Heart right ventricle (tissue), 16 donors: ENCODE results near the gene LIPA. TPM values are rescaled to one million over a fixed set of nuclear protein-coding genes. Genes with fewer than 3 reads are reported as not detected.
A peak's percentile ranks its signal among the peaks of the same experiment; 100 is the strongest.

Experiments
- ATAC-seq, 8 donors: fragments of 200-7000 bp; cut with Tn5 transposase; one replicate each; pipeline ENCODE4 v1.9.1; 2020; ENCODE audit warnings: mild to moderate bottlenecking in 8 of 8, moderate library complexity in 8 of 8, moderate number of reproducible peaks in 1 of 8
- DNase-seq, 2 donors: peaks; one replicate each; pipeline ENCODE4 v3.0.0-alpha.2; 2020
- H3K27ac ChIP-seq, 10 donors: fragments of 200-600 bp; sonication (generic) in 2 of 10; one replicate each; pipeline versions ENCODE4 v1.5.0 to v1.8.0; 2020 to 2022; ENCODE audit warnings: mild to moderate bottlenecking in 3 of 10
- H3K27me3 ChIP-seq, 7 donors: fragments of 200-600 bp; one replicate each; pipeline ENCODE4 v1.8.0; 2021 to 2022; ENCODE audit warnings: mild to moderate bottlenecking in 2 of 7
- H3K36me3 ChIP-seq, 9 donors: fragments of 200-600 bp; sonication (generic) in 1 of 9; one replicate each; pipeline versions ENCODE4 v1.5.0 to v1.8.0; 2020 to 2022; ENCODE audit warnings: mild to moderate bottlenecking in 2 of 9
- H3K4me1 ChIP-seq, 9 donors: fragments of 200-600 bp; sonication (generic) in 1 of 9; one replicate each; pipeline versions ENCODE4 v1.5.0 to v1.8.0; 2020 to 2022; ENCODE audit warnings: mild to moderate bottlenecking in 4 of 9
- H3K4me3 ChIP-seq, 10 donors: fragments of 200-600 bp; sonication (generic) in 2 of 10; one replicate each; pipeline versions ENCODE4 v1.5.0 to v1.8.0; 2020 to 2022; ENCODE audit warnings: mild to moderate bottlenecking in 7 of 10, moderate library complexity in 2 of 10
- H3K9me3 ChIP-seq, 11 donors: fragments of 200-600 bp in 10 of 11; sonication (generic) in 2 of 11; one replicate each; pipeline versions ENCODE4 v1.5.0 to v1.8.0; 2013 to 2022; ENCODE audit warnings: mild to moderate bottlenecking in 2 of 11, control low read depth in 1 of 11, moderate library complexity in 1 of 11
- WGBS, 2 donors: extraction: QIAGEN DNeasy Blood & Tissue Kit; methylation state at CpG; one replicate each; pipeline ENCODE4 v1.1.7; 2013; ENCODE audit warnings: inconsistent platforms in 1 of 2; 5-methylcytosine and 5-hydroxymethylcytosine counted together
- intact Hi-C, 10 donors: fragments of 100-400 bp; cut with DNase I; formaldehyde crosslinking; loops; one replicate each; pipeline versions ENCODE4 v1.11.1 to v1.14.2; 2022
- polyA plus RNA-seq, 2 donors: library from polyadenylated mRNA; stranded (reverse); fragments of 200-250 nt; gene quantifications; one replicate each; pipeline ENCODE4 v1.2.3, GENCODE V29; 2013
- total RNA-seq, 10 donors: library from RNA; stranded (reverse); fragmentation: NEBNext Ultra II Directional in 3 of 10; extraction: Animal tissue kit (Norgen Biotek cat#: 25700) in 3 of 10; gene quantifications; one replicate each; pipeline versions ENCODE4 v1.2.1 to v1.2.4, GENCODE V29; 2021 to 2023
- TF ChIP-seq, protein P1 (sequence below), 9 donors: fragments of 200-600 bp; sonication (generic) in 2 of 9; IDR thresholded peaks; one replicate each; pipeline versions ENCODE4 v1.5.0 to v1.8.0; 2021 to 2022; ENCODE audit warnings: antibody characterized with exemption in 9 of 9, mild to moderate bottlenecking in 5 of 9, moderate library complexity in 1 of 9
- donor health status: Arrhythmogenic right ventricular cardiomyopathy.
- donor health status: ischemic (EF 13 %, LVEDD 7.1; RV severe dilation, severe dysfunction).
- donor health status: healthy with polysubstance abuse.
- donor health status: DM: no; HTN: yes; CAD: no.
- donor health status: DM: no; HTN: no; CAD: no.
- donor health status: ischemic (EF 25% LVEDD 6.9; RV normal size, moderate dysfunction).
- donor health status: ischemic (EF 25% LVEDD 5.7; RV mildly dilated, moderate dysfunction).
- donor health status: healthy.
- donor health status: DM: yes; HTN: yes; CAD: no.
- donor health status: Ischemic cardiomyopathy.
- donor health status: ischemic (EF 35%, LVEDD 5.7; RV mildly dilated, moderate dysfunction).
- donor health status: nonischemic (EF 11% LVEDD 7.7; RV severe dilation, severe dysfunction).
- donor health status: DM: yes; HTN: yes; CAD: no.
- donor health status: PGD.
- donor health status: ischemic (EF 29% LVEDD 5.4; RV normal size, mild dysfunction).
- donor health status: nonischemic (EF 23%, LVEDD 6.1; RV moderate dilation, normal function).

The LIPA gene
- total and polyA plus RNA-seq, 12 donors, result 7.8 to 58.5 (median 15.3) TPM

DNA sequence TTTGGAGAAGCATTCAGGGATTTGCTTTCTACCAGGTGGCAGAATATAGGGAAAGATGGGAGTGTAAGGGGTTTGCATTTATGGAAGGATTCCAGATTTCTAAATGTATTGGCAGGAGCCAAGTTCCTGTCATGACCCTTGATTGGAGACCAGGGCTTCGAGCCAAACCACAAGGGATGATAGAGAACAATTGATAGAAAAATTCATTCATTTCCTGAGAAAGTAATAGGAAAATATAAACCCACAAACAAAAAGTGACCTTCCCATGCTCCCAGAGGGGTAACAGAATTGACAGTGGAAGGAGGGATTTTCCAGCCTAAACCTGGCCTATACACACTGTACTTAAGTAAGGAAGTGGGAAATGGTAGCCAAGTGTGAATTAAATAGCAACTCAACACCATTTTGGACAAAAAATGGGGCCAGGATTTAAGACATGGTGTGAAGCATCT lies 27.9 kb upstream of the LIPA start:
- DNase-seq (peak in 1 of 2 donors; percentile 27), ATAC-seq (no peak)
- intact Hi-C loops, result no loop called here
- TF ChIP-seq, protein P1, sequence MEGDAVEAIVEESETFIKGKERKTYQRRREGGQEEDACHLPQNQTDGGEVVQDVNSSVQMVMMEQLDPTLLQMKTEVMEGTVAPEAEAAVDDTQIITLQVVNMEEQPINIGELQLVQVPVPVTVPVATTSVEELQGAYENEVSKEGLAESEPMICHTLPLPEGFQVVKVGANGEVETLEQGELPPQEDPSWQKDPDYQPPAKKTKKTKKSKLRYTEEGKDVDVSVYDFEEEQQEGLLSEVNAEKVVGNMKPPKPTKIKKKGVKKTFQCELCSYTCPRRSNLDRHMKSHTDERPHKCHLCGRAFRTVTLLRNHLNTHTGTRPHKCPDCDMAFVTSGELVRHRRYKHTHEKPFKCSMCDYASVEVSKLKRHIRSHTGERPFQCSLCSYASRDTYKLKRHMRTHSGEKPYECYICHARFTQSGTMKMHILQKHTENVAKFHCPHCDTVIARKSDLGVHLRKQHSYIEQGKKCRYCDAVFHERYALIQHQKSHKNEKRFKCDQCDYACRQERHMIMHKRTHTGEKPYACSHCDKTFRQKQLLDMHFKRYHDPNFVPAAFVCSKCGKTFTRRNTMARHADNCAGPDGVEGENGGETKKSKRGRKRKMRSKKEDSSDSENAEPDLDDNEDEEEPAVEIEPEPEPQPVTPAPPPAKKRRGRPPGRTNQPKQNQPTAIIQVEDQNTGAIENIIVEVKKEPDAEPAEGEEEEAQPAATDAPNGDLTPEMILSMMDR (IDR thresholded peaks at IDR 0.05), result no peak
- Histone ChIP-seq H3K36me3 (no peaks in the 10 kb centered on the region), H3K27me3 (no peaks in the 10 kb centered on the region), H3K27ac (peak overlapping the region in 8 of 10 donors; percentile 24 to 85 (median 66)), H3K4me1 (peaks cover 4 to 63% (median 47%) of the 10 kb centered on the region in 9 donors), H3K4me3 (no peak overlapping the region), H3K9me3 (no peaks in the 10 kb centered on the region)
- 3% methylated on average over 1 of the region's 1 CpG for WGBS, 2 donors

DNA sequence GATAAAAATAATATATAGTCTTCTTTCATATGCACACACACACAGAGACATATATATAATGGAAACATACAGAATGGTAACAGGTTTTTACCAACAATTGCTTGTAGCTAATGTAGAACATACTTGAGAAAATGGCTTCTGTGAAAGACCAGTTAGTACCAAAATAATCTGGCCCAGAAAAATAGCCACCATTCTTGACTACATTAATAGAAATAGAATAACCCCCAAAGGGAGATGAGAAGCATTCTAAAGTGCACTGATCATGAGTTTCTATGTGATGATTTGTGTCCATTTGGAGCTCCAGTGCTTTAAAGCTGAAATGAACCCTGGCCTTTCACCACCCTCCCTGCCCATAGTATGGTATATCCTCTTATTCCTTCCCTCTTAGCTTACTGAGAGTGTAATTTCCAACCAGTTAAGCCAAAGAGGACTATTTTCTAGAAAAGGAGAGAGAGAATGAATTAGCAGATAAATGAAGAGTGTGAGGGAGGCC lies 27.4 kb upstream of the LIPA start:
- TF ChIP-seq, protein P1 (IDR thresholded peaks at IDR 0.05), result no peak
- no peak overlapping the region for H3K4me3 ChIP-seq
- DNase-seq (no peak), ATAC-seq (no peak)
- H3K9me3 ChIP-seq, result no peaks in the 10 kb centered on the region
- H3K27me3 ChIP-seq, result no peaks in the 10 kb centered on the region
- intact Hi-C loops, result no loop called here
- peaks cover 3 to 58% (median 42%) of the 10 kb centered on the region in 9 donors for H3K4me1 ChIP-seq
- no peaks in the 10 kb centered on the region for H3K36me3 ChIP-seq
- peak overlapping the region in 8 of 10 donors; percentile 24 to 85 (median 66) for H3K27ac ChIP-seq

DNA sequence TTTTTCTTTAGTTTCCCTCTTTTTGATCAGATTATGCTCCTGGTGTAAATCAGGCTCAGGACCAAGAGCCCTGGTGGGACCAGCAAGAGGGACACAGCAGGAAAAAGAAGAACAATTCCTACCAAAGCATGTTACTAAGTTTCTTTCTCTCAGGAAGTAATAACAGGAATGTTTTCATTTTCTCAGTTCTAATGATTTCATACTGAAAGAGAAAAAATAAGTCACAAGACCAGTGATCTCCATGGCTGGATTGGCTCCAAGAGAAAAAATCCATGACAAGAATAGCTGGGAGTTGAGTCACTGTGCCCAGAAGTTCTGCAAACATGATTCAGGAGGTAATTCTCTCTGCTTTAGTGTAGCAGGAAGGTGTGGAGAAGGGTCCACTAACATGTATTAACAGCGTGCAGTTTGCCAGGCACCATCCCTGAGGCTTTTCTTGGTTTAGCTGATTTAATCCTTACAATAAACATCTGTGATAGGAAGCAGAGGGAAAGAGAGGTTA lies 26.5 kb upstream of the LIPA start:
- intact Hi-C loops, result no loop called here
- no peak overlapping the region for H3K4me3 ChIP-seq
- ATAC-seq (peak; percentile 38 to 89 (median 77)), DNase-seq (peak in 1 of 2 donors; percentile 82)
- no peaks in the 10 kb centered on the region for H3K27me3 ChIP-seq
- H3K36me3 ChIP-seq, result no peaks in the 10 kb centered on the region
- 3 to 6% methylated on average over 1 of the region's 1 CpG for WGBS, 2 donors
- H3K4me1 ChIP-seq, result peaks cover under 1 to 50% (median 34%) of the 10 kb centered on the region in 9 donors
- TF ChIP-seq, protein P1 (IDR thresholded peaks at IDR 0.05), result no peak
- H3K27ac ChIP-seq, result peak overlapping the region; percentile 29 to 86 (median 77)
- no peaks in the 10 kb centered on the region for H3K9me3 ChIP-seq

DNA sequence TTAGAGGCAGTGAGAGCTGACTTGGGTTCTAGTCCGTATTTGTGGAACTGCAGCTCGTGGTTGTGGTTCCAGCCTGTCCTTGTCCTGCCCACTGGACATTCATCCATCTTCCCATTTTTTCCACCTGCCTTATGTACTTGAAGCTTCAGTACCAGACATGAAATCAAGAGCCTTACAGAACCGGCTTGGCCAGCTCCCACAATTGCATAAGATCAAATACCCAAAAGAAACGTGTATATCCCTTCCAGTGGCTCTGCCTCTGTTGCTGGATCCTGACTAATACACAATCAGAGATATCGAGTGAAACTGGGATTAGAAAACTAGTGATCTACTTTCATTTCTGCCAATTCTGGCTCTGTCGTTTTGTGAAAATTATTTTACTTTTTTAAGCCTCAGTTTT lies 23.8 kb upstream of the LIPA start:
- H3K4me1 ChIP-seq, result peaks cover 0 to 41% (median 28%) of the 10 kb centered on the region in 9 donors
- intact Hi-C loops, result no loop called here
- H3K27me3 ChIP-seq, result no peaks in the 10 kb centered on the region
- no peak overlapping the region for H3K4me3 ChIP-seq
- TF ChIP-seq, protein P1 (IDR thresholded peaks at IDR 0.05), result no peak
- 79 to 82% methylated on average over 6 of the region's 6 CpGs for WGBS, 2 donors
- DNase-seq (no peak), ATAC-seq (no peak)
- no peaks in the 10 kb centered on the region for H3K9me3 ChIP-seq
- H3K27ac ChIP-seq, result no peak overlapping the region
- no peaks in the 10 kb centered on the region for H3K36me3 ChIP-seq
